Fibroblast of lung (primary cell): ENCODE measurements around the gene TAT.

Source experiments
- EZH2 ChIP-seq: IDR thresholded peaks from 2 replicates; pipeline ENCODE4 v1.5.1; 2012; ENCODE audit warnings: low read length, control low read depth, mild to moderate bottlenecking; ENCODE audit errors: missing control alignments
- TF ChIP-seq, protein P1 (sequence below), 2 donors: IDR thresholded peaks in 1 of 2; conservative IDR thresholded peaks in 1 of 2; 1 replicate in 1 of 2; 2 replicates in 1 of 2; pipeline ENCODE4 v1.5.1; 2011 to 2012; ENCODE audit warnings: low read length in 2 of 2, control low read depth in 1 of 2, inconsistent platforms in 1 of 2, low read depth in 1 of 2, mild to moderate bottlenecking in 1 of 2

DNA sequence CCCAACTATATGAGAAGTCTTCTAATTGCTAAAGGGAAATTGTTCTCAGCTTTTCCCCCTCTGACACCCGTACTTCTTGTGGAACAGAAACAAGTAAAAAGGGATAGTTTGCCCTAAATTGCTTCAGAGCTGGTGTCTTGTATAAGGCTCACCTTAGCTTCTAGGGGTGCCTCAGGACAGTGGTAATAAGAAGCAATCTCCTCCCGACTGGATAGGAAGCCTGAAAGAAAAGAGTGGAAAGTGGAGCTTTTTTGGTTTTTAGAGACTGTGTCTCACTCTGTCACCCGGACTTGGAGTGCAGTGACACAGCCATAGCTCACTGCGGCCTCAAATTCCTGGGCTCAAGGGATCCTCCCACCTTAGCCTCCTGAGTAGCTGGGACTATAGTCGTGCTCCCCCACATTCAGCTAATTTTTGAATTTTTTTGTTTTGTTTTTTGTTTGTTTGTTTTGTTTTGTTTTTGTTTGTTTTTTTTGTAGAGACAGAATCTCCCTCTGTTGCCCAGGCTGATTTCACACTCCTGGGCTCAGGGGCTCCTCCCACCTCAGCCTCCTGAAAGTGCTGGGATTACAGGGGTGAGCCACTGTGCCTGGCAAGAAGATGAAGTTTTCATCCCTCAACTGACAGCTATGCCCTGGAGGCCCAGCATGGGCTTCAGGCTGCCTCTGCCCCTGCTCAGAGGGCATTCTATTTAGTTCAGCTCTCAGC, 3.4 kb downstream of the TAT start:
- TF ChIP-seq EZH2: no peak
- TF ChIP-seq, protein P1, sequence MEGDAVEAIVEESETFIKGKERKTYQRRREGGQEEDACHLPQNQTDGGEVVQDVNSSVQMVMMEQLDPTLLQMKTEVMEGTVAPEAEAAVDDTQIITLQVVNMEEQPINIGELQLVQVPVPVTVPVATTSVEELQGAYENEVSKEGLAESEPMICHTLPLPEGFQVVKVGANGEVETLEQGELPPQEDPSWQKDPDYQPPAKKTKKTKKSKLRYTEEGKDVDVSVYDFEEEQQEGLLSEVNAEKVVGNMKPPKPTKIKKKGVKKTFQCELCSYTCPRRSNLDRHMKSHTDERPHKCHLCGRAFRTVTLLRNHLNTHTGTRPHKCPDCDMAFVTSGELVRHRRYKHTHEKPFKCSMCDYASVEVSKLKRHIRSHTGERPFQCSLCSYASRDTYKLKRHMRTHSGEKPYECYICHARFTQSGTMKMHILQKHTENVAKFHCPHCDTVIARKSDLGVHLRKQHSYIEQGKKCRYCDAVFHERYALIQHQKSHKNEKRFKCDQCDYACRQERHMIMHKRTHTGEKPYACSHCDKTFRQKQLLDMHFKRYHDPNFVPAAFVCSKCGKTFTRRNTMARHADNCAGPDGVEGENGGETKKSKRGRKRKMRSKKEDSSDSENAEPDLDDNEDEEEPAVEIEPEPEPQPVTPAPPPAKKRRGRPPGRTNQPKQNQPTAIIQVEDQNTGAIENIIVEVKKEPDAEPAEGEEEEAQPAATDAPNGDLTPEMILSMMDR (conservative IDR thresholded peaks at IDR 0.05 in 1 of 2, IDR thresholded peaks at IDR 0.05 in 1 of 2; ENCODE audit: low read depth in 1 of 2, low read length in 2 of 2): no peak
